HG03432 (cell line): ENCODE measurements around the gene PA2G4.
"Not testable (repeated sequence)": the region's sequence is repeated elsewhere in the genome, so short reads cannot be mapped to it uniquely, and the experiment has no call there.

Experiments
- ATAC-seq: cut with Tn5 transposase; IDR thresholded peaks from one replicate; pipeline ENCODE4 v1.9.1; 2021; ENCODE audit warnings: mild to moderate bottlenecking, moderate library complexity; ENCODE audit not compliant: unreplicated experiment

Gene PA2G4

GRCh38 chr12:56104109-56104814 is at the start of gene PA2G4:
PA2G4 (plus strand) TSS chr12:56104559; CDS start chr12:56104738, 179 bp downstream.
- peak; percentile 96 for ATAC-seq

- not testable (repeated sequence) for ATAC-seq
These were observed 44.4 kb upstream of the PA2G4 start for GRCh38 chr12:56059964-56060363.

GRCh38 chr12:56061982-56062381 is 42.4 kb upstream of the PA2G4 start:
- no peak for ATAC-seq

GRCh38 chr12:56062996-56063395 is 41.4 kb upstream of the PA2G4 start:
- ATAC-seq = no peak

- ATAC-seq = no peak
These were observed 32.7 kb upstream of the PA2G4 start for GRCh38 chr12:56071648-56072047.

GRCh38 chr12:56074396-56074795 is 30.0 kb upstream of the PA2G4 start:
- ATAC-seq = no peak

GRCh38 chr12:56077966-56078365 is 26.4 kb upstream of the PA2G4 start:
- ATAC-seq = not testable (repeated sequence)

- no peak for ATAC-seq
These were observed 25.9 kb upstream of the PA2G4 start for GRCh38 chr12:56078427-56078826.

GRCh38 chr12:56078931-56079722 is 25.2 kb upstream of the PA2G4 start:
- ATAC-seq = peak; percentile 74

GRCh38 chr12:56079723-56080555 is 24.4 kb upstream of the PA2G4 start, which contains the start of gene ERBB3:
ERBB3 (plus strand) TSS chr12:56080165; CDS start chr12:56080301, 136 bp downstream.
- ATAC-seq = peak; percentile 46

GRCh38 chr12:56080556-56081138 is 23.7 kb upstream of the PA2G4 start:
- ATAC-seq = no peak

GRCh38 chr12:56081393-56082347 is 22.7 kb upstream of the PA2G4 start:
- ATAC-seq = no peak

- ATAC-seq = no peak
These were observed 22.0 kb upstream of the PA2G4 start for GRCh38 chr12:56082382-56082781.

- ATAC-seq = no peak
These were observed 21.4 kb upstream of the PA2G4 start for GRCh38 chr12:56082967-56083366.

GRCh38 chr12:56084958-56085543 is 19.3 kb upstream of the PA2G4 start:
- ATAC-seq = no peak

- no peak for ATAC-seq
These were observed 18.3 kb upstream of the PA2G4 start for GRCh38 chr12:56086096-56086495.

- no peak for ATAC-seq
These were observed 17.8 kb upstream of the PA2G4 start for GRCh38 chr12:56086608-56087007.

GRCh38 chr12:56087220-56087619 is 17.1 kb upstream of the PA2G4 start:
- no peak for ATAC-seq

- no peak for ATAC-seq
These were observed 6.6 kb upstream of the PA2G4 start for GRCh38 chr12:56097738-56098137.
